ENCODE measurements around the gene RCAN1.
"Not testable (repeated sequence)": the region's sequence is repeated elsewhere in the genome, so short reads cannot be mapped to it uniquely, and the experiment has no call there.

The RCAN1 gene

GRCh38 chr21:34504595-34504994 is 110.3 kb downstream of the RCAN1 start:
- DNase-seq (ENCODE audit: insufficient read length, low spot score) (no peak), FAIRE-seq (no peak)
- TF ChIP-seq POU2F2 (IDR thresholded peaks at IDR 0.05; ENCODE audit: low read depth, low read length) (no peak), SPI1 (IDR thresholded peaks at IDR 0.05; ENCODE audit: low read depth, low read length) (no peak), TAF1 (IDR thresholded peaks at IDR 0.05; ENCODE audit: low read depth, low read length) (no peak), POLR2A (IDR thresholded peaks at IDR 0.05; ENCODE audit: low read depth, low read length) (no peak)

DNA sequence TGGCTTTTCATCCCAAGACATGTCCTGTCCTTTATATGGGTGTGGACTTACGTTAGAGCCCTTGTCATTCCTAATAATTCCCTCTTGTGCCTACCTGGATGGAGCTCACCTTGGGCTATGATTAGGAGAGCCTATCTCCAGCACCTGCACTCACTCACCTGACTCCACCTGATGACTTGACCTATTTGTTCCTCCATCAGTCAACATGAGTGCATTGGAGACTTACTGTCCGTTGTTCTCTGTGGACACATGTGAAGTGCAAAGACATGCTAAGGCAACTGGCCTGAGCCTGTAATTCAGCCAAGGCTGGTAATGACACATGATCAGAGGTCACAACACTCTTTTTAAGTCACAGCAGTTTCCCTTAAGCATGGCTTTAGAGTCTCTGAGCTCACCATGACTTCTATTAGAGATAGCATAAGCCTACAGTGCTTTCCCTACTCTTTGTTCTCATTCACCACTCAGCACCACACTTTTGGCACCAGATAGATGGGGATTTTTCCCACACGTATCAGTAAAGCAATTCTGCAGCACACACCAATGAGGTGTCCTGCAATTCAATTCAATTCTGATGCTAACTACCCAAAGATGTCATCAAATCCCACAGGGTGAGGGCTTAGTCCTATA is 112.3 kb downstream of the RCAN1 start:
- no peak for DNase-seq (ENCODE audit: insufficient read length, low spot score)
- FAIRE-seq, result no peak
- TF ChIP-seq POU2F2 (IDR thresholded peaks at IDR 0.05; ENCODE audit: low read depth, low read length), result no peak
- TF ChIP-seq POLR2A (IDR thresholded peaks at IDR 0.05; ENCODE audit: low read depth, low read length), result no peak
- no peak for TF ChIP-seq POLR2AphosphoS5 (IDR thresholded peaks at IDR 0.05; ENCODE audit: low read depth, low read length)
- TF ChIP-seq PAX5 (IDR thresholded peaks at IDR 0.05; ENCODE audit: insufficient read depth, low read length, severe bottlenecking), result no peak
- TF ChIP-seq SPI1 (IDR thresholded peaks at IDR 0.05; ENCODE audit: low read depth, low read length), result no peak
- no peak for TF ChIP-seq TAF1 (IDR thresholded peaks at IDR 0.05; ENCODE audit: low read depth, low read length)

DNA sequence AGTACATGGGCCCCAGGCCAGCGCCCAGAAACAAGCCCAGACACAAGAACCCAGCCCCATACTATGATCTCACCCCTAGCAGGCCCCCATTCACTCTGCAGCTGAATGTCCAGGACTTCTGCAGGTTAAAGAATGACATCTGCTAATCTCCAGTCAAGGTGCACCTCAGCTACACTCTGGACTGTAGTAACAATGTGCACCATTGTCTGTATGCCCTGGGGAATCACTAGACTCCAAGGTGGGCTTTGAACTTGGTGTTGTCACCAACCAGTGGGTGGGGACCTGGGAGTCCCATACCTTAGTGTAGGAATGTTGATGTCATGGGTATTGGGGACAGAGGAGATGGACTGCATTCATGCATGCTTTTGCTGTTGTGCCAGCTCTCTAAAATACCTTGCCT is 113.2 kb downstream of the RCAN1 start:
- DNase-seq (ENCODE audit: insufficient read length, low spot score), result no peak
- TF ChIP-seq POLR2AphosphoS5 (IDR thresholded peaks at IDR 0.05; ENCODE audit: low read depth, low read length) (no peak), POU2F2 (IDR thresholded peaks at IDR 0.05; ENCODE audit: low read depth, low read length) (no peak), PAX5 (IDR thresholded peaks at IDR 0.05; ENCODE audit: insufficient read depth, low read length, severe bottlenecking) (no peak), POLR2A (IDR thresholded peaks at IDR 0.05; ENCODE audit: low read depth, low read length) (no peak), TAF1 (IDR thresholded peaks at IDR 0.05; ENCODE audit: low read depth, low read length) (no peak), SPI1 (IDR thresholded peaks at IDR 0.05; ENCODE audit: low read depth, low read length) (no peak)
- no peak for FAIRE-seq

DNA sequence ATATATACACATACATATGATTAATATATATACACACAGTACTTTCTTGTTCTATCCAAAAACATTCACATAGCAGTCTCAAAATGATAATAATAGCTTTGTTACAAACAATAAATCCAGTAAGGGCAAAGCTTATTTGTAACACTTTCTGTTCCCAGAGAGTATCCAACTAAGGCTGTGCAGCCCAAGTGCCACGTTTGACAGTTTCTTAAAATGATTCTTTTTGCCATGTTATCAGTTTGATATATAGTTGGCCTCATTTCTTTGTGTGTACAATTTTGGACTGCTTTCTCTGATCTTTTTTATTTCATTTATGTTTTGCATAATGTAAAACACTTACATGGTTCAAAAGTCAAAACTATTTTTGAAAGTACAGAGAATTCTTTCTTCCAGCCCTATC is 114.7 kb downstream of the RCAN1 start:
- DNase-seq (ENCODE audit: insufficient read length, low spot score) (no peak), FAIRE-seq (no peak)
- no peak for TF ChIP-seq PAX5 (IDR thresholded peaks at IDR 0.05; ENCODE audit: insufficient read depth, low read length, severe bottlenecking)
- no peak for TF ChIP-seq TAF1 (IDR thresholded peaks at IDR 0.05; ENCODE audit: low read depth, low read length)
- TF ChIP-seq POU2F2 (IDR thresholded peaks at IDR 0.05; ENCODE audit: low read depth, low read length), result no peak
- TF ChIP-seq SPI1 (IDR thresholded peaks at IDR 0.05; ENCODE audit: low read depth, low read length), result no peak
- TF ChIP-seq POLR2AphosphoS5 (IDR thresholded peaks at IDR 0.05; ENCODE audit: low read depth, low read length), result no peak
- no peak for TF ChIP-seq POLR2A (IDR thresholded peaks at IDR 0.05; ENCODE audit: low read depth, low read length)

DNA sequence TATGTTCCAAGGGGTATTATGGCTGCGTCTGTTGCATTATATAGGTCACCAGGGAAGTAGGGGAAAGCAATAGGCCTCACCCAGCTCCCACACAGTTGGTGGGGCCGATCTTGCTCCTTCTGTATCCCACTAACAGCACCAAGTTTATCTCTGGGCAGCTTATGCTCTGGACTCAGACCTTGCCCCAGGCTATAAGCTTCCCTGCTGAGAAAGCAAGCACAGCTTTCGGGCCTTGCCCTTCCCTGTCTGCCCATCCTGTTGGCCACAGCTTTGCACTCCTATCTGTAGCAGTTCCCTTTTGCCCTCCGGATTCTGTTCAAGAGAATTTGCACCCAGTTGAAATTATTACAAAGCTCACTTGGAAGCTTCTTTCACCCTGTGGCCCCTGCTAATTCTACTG is 115.8 kb downstream of the RCAN1 start:
- FAIRE-seq (no peak), DNase-seq (ENCODE audit: insufficient read length, low spot score) (no peak)
- TF ChIP-seq PAX5 (IDR thresholded peaks at IDR 0.05; ENCODE audit: insufficient read depth, low read length, severe bottlenecking) (no peak), SPI1 (IDR thresholded peaks at IDR 0.05; ENCODE audit: low read depth, low read length) (no peak), POLR2A (IDR thresholded peaks at IDR 0.05; ENCODE audit: low read depth, low read length) (no peak), TAF1 (IDR thresholded peaks at IDR 0.05; ENCODE audit: low read depth, low read length) (no peak), POLR2AphosphoS5 (IDR thresholded peaks at IDR 0.05; ENCODE audit: low read depth, low read length) (no peak), POU2F2 (IDR thresholded peaks at IDR 0.05; ENCODE audit: low read depth, low read length) (no peak)

DNA sequence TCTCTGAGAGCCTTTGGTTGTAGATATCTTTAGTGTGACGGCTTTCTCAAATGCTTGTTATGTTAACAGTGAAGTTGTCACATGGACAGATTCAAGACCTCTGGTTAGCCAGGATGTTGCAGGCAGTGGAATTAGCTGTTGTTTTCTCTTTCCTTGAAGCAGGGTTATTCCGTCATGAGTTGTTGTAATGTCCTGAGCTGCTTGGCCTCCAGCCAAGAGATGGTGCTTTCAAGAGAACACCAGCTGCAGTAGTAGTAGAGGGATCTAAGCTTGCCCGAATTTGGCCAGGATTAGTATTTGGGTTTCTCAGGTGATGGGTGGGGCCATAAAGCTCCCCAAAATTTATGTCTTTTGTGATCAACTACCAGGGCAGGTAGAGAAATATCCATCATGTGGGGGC is 116.3 kb downstream of the RCAN1 start:
- FAIRE-seq (no peak), DNase-seq (ENCODE audit: insufficient read length, low spot score) (no peak)
- TF ChIP-seq POLR2A (IDR thresholded peaks at IDR 0.05; ENCODE audit: low read depth, low read length), result no peak
- no peak for TF ChIP-seq PAX5 (IDR thresholded peaks at IDR 0.05; ENCODE audit: insufficient read depth, low read length, severe bottlenecking)
- no peak for TF ChIP-seq TAF1 (IDR thresholded peaks at IDR 0.05; ENCODE audit: low read depth, low read length)
- TF ChIP-seq POU2F2 (IDR thresholded peaks at IDR 0.05; ENCODE audit: low read depth, low read length), result no peak
- no peak for TF ChIP-seq POLR2AphosphoS5 (IDR thresholded peaks at IDR 0.05; ENCODE audit: low read depth, low read length)
- TF ChIP-seq SPI1 (IDR thresholded peaks at IDR 0.05; ENCODE audit: low read depth, low read length), result no peak

DNA sequence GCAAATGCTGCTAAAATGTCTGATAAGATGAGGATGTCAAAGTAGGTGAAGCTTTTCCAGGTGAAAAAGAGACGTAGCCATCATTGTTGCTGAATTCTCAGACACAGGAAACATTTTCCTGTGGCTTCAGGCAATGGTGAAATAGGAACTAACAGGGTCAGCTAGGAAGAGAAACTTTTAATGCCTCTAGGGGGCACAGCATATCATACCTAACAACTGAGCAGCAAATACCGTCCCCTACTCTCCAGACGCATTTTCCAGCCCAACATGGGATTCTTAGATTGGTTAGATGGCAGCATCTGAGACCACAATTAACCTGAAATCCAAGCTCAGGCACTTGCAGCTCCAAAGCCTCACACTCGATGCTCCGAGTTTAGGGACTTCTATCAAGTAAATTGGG is 131.1 kb downstream of the RCAN1 start:
- FAIRE-seq; DNase-seq (ENCODE audit: insufficient read length, low spot score): not testable (repeated sequence)

GRCh38 chr21:34483435-34483834 is 131.5 kb downstream of the RCAN1 start:
- not testable (repeated sequence) for DNase-seq (ENCODE audit: insufficient read length, low spot score); FAIRE-seq

GRCh38 chr21:34467333-34467732 is 147.6 kb downstream of the RCAN1 start:
- DNase-seq (ENCODE audit: insufficient read length, low spot score); FAIRE-seq: not testable (repeated sequence)

Data from GM12891 (cell line).